NK-92 treated with Interleukin-12 subunit alpha and Interleukin-12 subunit beta, amount 100 ng/mL, for 24 hours (cell line): Measurements from ENCODE around the gene GPC6.
"Not testable (repeated sequence)": the region's sequence is repeated elsewhere in the genome, so short reads cannot be mapped to it uniquely, and the experiment has no call there.

ENCODE experiments used
- DNase-seq: peaks from one replicate; lab custom pipeline; 2025; lab: John Stamatoyannopoulos, UW

The GPC6 gene

GRCh38 chr13:93226623-93227279, at the start of gene GPC6:
GPC6 (plus strand) TSS chr13:93226807.
- DNase-seq, result no peak

- no peak for DNase-seq
Measured at GRCh38 chr13:93180356-93180969, 46.1 kb upstream of the GPC6 start.

GRCh38 chr13:93182406-93182805, 44.2 kb upstream of the GPC6 start:
- no peak for DNase-seq

- no peak for DNase-seq
Measured at GRCh38 chr13:93183302-93183701, 43.3 kb upstream of the GPC6 start.

GRCh38 chr13:93190006-93190405, 36.6 kb upstream of the GPC6 start:
- no peak for DNase-seq

- no peak for DNase-seq
Measured at GRCh38 chr13:93193682-93194081, 32.9 kb upstream of the GPC6 start.

GRCh38 chr13:93199856-93200255, 26.8 kb upstream of the GPC6 start:
- DNase-seq, result no peak

- DNase-seq, result no peak
Measured at GRCh38 chr13:93200626-93201025, 26.0 kb upstream of the GPC6 start.

- no peak for DNase-seq
Measured at GRCh38 chr13:93201992-93202558, 24.5 kb upstream of the GPC6 start.

GRCh38 chr13:93206778-93207392, 19.7 kb upstream of the GPC6 start:
- DNase-seq, result not testable (repeated sequence)

GRCh38 chr13:93216122-93216521, 10.5 kb upstream of the GPC6 start:
- DNase-seq, result no peak

- DNase-seq, result no peak
Measured at GRCh38 chr13:93217721-93218261, 8.8 kb upstream of the GPC6 start.

- no peak for DNase-seq
Measured at GRCh38 chr13:93218583-93218982, 8.0 kb upstream of the GPC6 start.

- DNase-seq, result no peak
Measured at GRCh38 chr13:93220073-93220472, 6.5 kb upstream of the GPC6 start.

- DNase-seq, result no peak
Measured at GRCh38 chr13:93222976-93223375, 3.6 kb upstream of the GPC6 start.

- DNase-seq, result no peak
Measured at GRCh38 chr13:93224535-93224934, 2.1 kb upstream of the GPC6 start.

- DNase-seq, result no peak
Measured at GRCh38 chr13:93225610-93226009, 997 bp upstream of the GPC6 start.

GRCh38 chr13:93226065-93226622, 463 bp upstream of the GPC6 start:
- DNase-seq, result no peak

- no peak for DNase-seq
Measured at GRCh38 chr13:93227280-93227877, 772 bp downstream of the GPC6 start.

GRCh38 chr13:93227878-93228642, 1.5 kb downstream of the GPC6 start:
- no peak for DNase-seq

- DNase-seq, result no peak
Measured at GRCh38 chr13:93228643-93228937, 2.0 kb downstream of the GPC6 start.
